Activated CD8-positive, alpha-beta memory T cell treated with anti-CD3 and anti-CD28 coated beads, Interleukin-2, amount 50 U/mL, for 4 hours (primary cell): ENCODE data around the gene DLK2.
"Not testable (repeated sequence)": the region's sequence is repeated elsewhere in the genome, so short reads cannot be mapped to it uniquely, and the experiment has no call there.

ENCODE experiments used
- DNase-seq: peaks from one replicate; pipeline ENCODE4 v3.0.0-alpha.2; 2020

DLK2 gene

GRCh38 chr6:43481075-43481474 is 25.7 kb upstream of the DLK2 start:
- no peak for DNase-seq

GRCh38 chr6:43478008-43478372 is 22.6 kb upstream of the DLK2 start:
- no peak for DNase-seq

GRCh38 chr6:43477235-43478007 is 22.1 kb upstream of the DLK2 start, which contains the start of gene TJAP1:
Gene TJAP1, plus strand, starts transcription at chr6:43477570. Its CDS starts 21,432 bp downstream, at chr6:43499002.
- DNase-seq, result peak; percentile 99

GRCh38 chr6:43476746-43477145 is 21.4 kb upstream of the DLK2 start:
- no peak for DNase-seq

GRCh38 chr6:43475516-43475915 is 20.2 kb upstream of the DLK2 start:
- DNase-seq, result no peak

GRCh38 chr6:43472515-43472914 is 17.2 kb upstream of the DLK2 start:
- DNase-seq, result no peak

- no peak for DNase-seq
Measured at GRCh38 chr6:43471399-43471798, 16.1 kb upstream of the DLK2 start.

GRCh38 chr6:43469947-43470346 is 14.6 kb upstream of the DLK2 start:
- DNase-seq, result no peak

- DNase-seq, result no peak
Measured at GRCh38 chr6:43468748-43469681, 13.7 kb upstream of the DLK2 start.

GRCh38 chr6:43468240-43468639 is 12.9 kb upstream of the DLK2 start:
- no peak for DNase-seq

- no peak for DNase-seq
Measured at GRCh38 chr6:43467752-43468151, 12.4 kb upstream of the DLK2 start.

- not testable (repeated sequence) for DNase-seq
Measured at GRCh38 chr6:43467265-43467664, 11.9 kb upstream of the DLK2 start.

- no peak for DNase-seq
Measured at GRCh38 chr6:43465948-43466347, 10.6 kb upstream of the DLK2 start.

GRCh38 chr6:43464337-43464736 is 9.0 kb upstream of the DLK2 start:
- DNase-seq, result no peak

- DNase-seq, result no peak
Measured at GRCh38 chr6:43461936-43462335, 6.6 kb upstream of the DLK2 start.

- DNase-seq, result no peak
Measured at GRCh38 chr6:43460032-43460431, 4.7 kb upstream of the DLK2 start.

GRCh38 chr6:43459535-43459934 is 4.2 kb upstream of the DLK2 start:
- no peak for DNase-seq

GRCh38 chr6:43458154-43458553 is 2.8 kb upstream of the DLK2 start:
- DNase-seq, result not testable (repeated sequence)

- DNase-seq, result no peak
Measured at GRCh38 chr6:43457643-43458042, 2.3 kb upstream of the DLK2 start.

GRCh38 chr6:43454696-43455530 is 435 bp downstream of the DLK2 start:
- peak; percentile 37 for DNase-seq

- DNase-seq, result peak; percentile 75
Measured at GRCh38 chr6:43454290-43454695, 1.1 kb downstream of the DLK2 start.

GRCh38 chr6:43453831-43454230 is 1.5 kb downstream of the DLK2 start:
- no peak for DNase-seq

GRCh38 chr6:43452896-43453295 is 2.5 kb downstream of the DLK2 start:
- no peak for DNase-seq
